ENCODE data around the gene CFAP46.
"Not testable (repeated sequence)": the region's sequence is repeated elsewhere in the genome, so short reads cannot be mapped to it uniquely, and the experiment has no call there.

Gene CFAP46

GRCh38 chr10:132828681-132829080, 113.7 kb downstream of the CFAP46 start:
- POLR2A ChIA-PET = no interaction called here
- H3K4me3 ChIP-seq (ENCODE audit: control insufficient read depth in 1 of 7, extremely low read depth in 1 of 7, insufficient read depth in 4 of 7, low read depth in 2 of 7, low read length in 6 of 7) = no peak overlapping the region
- peaks cover 3 to 31% (median 6%) of the 10 kb centered on the region in 5 experiments for H3K27me3 ChIP-seq (replicated peaks in 2 of 5; ENCODE audit: control insufficient read depth in 4 of 5, insufficient read depth in 5 of 5, low read length in 4 of 5)
- H3K27ac ChIP-seq (ENCODE audit: insufficient read depth in 1 of 2, low read depth in 1 of 2, low read length in 2 of 2, poor library complexity in 1 of 2, severe bottlenecking in 2 of 2) = no peak overlapping the region
- H3K36me3 ChIP-seq (ENCODE audit: control insufficient read depth in 4 of 4, insufficient read depth in 4 of 4, low read length in 3 of 4) = no peaks in the 10 kb centered on the region
- peaks cover 0 to 9% (median 0%) of the 10 kb centered on the region in 5 experiments for H3K9me3 ChIP-seq (ENCODE audit: control extremely low read depth in 1 of 5, control insufficient read depth in 4 of 5, insufficient read depth in 2 of 5, low read depth in 1 of 5, low read length in 4 of 5)
- CTCF ChIA-PET = interaction anchor here (0.9 to 1.0 kb wide), 2 partner anchors 75 to 92 kb away, joined by 3 read pairs; no protein-coding TSS in a partner anchor
- H3K4me1 ChIP-seq (ENCODE audit: control extremely low read depth in 1 of 4, control insufficient read depth in 4 of 4, insufficient read depth in 4 of 4, low read length in 3 of 4) = no peaks in the 10 kb centered on the region
- no peak for DNase-seq
- 97% methylated on average over 13 of the region's 20 CpGs for WGBS (ENCODE audit: insufficient coverage)

- H3K27me3 ChIP-seq (replicated peaks in 2 of 5; ENCODE audit: control insufficient read depth in 4 of 5, insufficient read depth in 5 of 5, low read length in 4 of 5) = peaks cover 0 to 26% (median 6%) of the 10 kb centered on the region in 5 experiments
- ChIA-PET POLR2A (no interaction called here), CTCF (no interaction called here)
- no peaks in the 10 kb centered on the region for H3K36me3 ChIP-seq (ENCODE audit: control insufficient read depth in 4 of 4, insufficient read depth in 4 of 4, low read length in 3 of 4)
- no peaks in the 10 kb centered on the region for H3K4me1 ChIP-seq (ENCODE audit: control extremely low read depth in 1 of 4, control insufficient read depth in 4 of 4, insufficient read depth in 4 of 4, low read length in 3 of 4)
- H3K4me3 ChIP-seq (ENCODE audit: control insufficient read depth in 1 of 7, extremely low read depth in 1 of 7, insufficient read depth in 4 of 7, low read depth in 2 of 7, low read length in 6 of 7) = no peak overlapping the region
- WGBS (ENCODE audit: insufficient coverage) = 93% methylated on average over 29 of the region's 29 CpGs
- H3K27ac ChIP-seq (ENCODE audit: insufficient read depth in 1 of 2, low read depth in 1 of 2, low read length in 2 of 2, poor library complexity in 1 of 2, severe bottlenecking in 2 of 2) = no peak overlapping the region
- no peak for DNase-seq
- peaks cover 0 to 9% (median 0%) of the 10 kb centered on the region in 5 experiments for H3K9me3 ChIP-seq (ENCODE audit: control extremely low read depth in 1 of 5, control insufficient read depth in 4 of 5, insufficient read depth in 2 of 5, low read depth in 1 of 5, low read length in 4 of 5)
Measured at GRCh38 chr10:132827861-132828539, 114.4 kb downstream of the CFAP46 start.

GRCh38 chr10:132827423-132827789, 115.0 kb downstream of the CFAP46 start:
- Histone ChIP-seq H3K4me3 (ENCODE audit: control insufficient read depth in 1 of 7, extremely low read depth in 1 of 7, insufficient read depth in 4 of 7, low read depth in 2 of 7, low read length in 6 of 7) (no peak overlapping the region), H3K9me3 (ENCODE audit: control extremely low read depth in 1 of 5, control insufficient read depth in 4 of 5, insufficient read depth in 2 of 5, low read depth in 1 of 5, low read length in 4 of 5) (peaks cover 0 to 11% (median 0%) of the 10 kb centered on the region in 5 experiments), H3K36me3 (ENCODE audit: control insufficient read depth in 4 of 4, insufficient read depth in 4 of 4, low read length in 3 of 4) (no peaks in the 10 kb centered on the region), H3K27ac (ENCODE audit: insufficient read depth in 1 of 2, low read depth in 1 of 2, low read length in 2 of 2, poor library complexity in 1 of 2, severe bottlenecking in 2 of 2) (no peak overlapping the region), H3K27me3 (replicated peaks in 2 of 5; ENCODE audit: control insufficient read depth in 4 of 5, insufficient read depth in 5 of 5, low read length in 4 of 5) (peaks cover 0 to 25% (median 6%) of the 10 kb centered on the region in 5 experiments), H3K4me1 (ENCODE audit: control extremely low read depth in 1 of 4, control insufficient read depth in 4 of 4, insufficient read depth in 4 of 4, low read length in 3 of 4) (no peaks in the 10 kb centered on the region)
- CTCF ChIA-PET = no interaction called here
- 91% methylated on average over 13 of the region's 13 CpGs for WGBS (ENCODE audit: insufficient coverage)
- no peak for DNase-seq
- POLR2A ChIA-PET = no interaction called here

DNA sequence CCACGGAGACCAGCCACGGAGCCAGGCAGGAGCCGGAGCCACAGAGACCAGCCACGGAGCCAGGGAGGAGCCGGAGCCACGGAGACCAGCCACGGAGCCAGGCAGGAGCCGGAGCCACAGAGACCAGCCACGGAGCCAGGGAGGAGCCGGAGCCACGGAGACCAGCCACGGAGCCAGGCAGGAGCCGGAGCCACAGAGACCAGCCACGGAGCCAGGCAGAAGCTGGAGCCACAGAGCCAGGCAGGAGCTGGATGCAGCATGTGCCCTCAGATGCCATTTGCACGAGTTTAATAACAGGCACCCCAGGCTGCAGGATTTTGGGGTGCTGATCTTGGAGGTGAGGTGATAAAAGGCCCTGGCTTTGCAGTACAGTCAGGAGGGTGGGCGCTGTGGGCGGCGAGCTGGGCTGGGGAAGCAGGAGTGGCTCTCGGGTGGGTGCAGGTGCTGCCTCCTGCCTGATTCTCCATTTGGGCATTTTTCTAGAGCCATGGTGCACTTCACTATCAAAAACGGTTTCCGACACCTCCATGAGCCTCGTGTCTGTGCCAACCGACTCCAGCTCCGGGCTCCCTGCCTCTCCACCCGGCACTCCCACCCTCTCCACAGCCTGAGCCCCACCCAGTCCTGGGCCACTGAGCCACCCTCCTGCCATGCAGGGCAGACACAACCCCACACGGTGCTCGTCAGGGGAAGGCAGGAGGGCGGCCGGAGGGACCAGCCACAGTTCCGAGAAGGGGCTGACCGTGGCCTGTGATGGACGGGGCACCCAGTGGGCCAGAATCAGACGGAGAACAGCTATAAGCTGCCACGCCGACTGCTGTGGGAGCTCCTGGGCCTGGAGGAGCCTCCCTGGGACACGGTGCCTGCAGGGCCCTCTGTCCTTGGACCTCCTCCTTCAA, 115.6 kb downstream of the CFAP46 start:
- ChIA-PET CTCF (no interaction called here), POLR2A (no interaction called here)
- peaks cover 0 to 12% (median 0%) of the 10 kb centered on the region in 5 experiments for H3K9me3 ChIP-seq (ENCODE audit: control extremely low read depth in 1 of 5, control insufficient read depth in 4 of 5, insufficient read depth in 2 of 5, low read depth in 1 of 5, low read length in 4 of 5)
- no peak overlapping the region for H3K27ac ChIP-seq (ENCODE audit: insufficient read depth in 1 of 2, low read depth in 1 of 2, low read length in 2 of 2, poor library complexity in 1 of 2, severe bottlenecking in 2 of 2)
- no peaks in the 10 kb centered on the region for H3K4me1 ChIP-seq (ENCODE audit: control extremely low read depth in 1 of 4, control insufficient read depth in 4 of 4, insufficient read depth in 4 of 4, low read length in 3 of 4)
- 97% methylated on average over 17 of the region's 36 CpGs for WGBS (ENCODE audit: insufficient coverage)
- no peaks in the 10 kb centered on the region for H3K36me3 ChIP-seq (ENCODE audit: control insufficient read depth in 4 of 4, insufficient read depth in 4 of 4, low read length in 3 of 4)
- peak in 1 of 3 donors; percentile 15 for DNase-seq
- H3K27me3 ChIP-seq (replicated peaks in 2 of 5; ENCODE audit: control insufficient read depth in 4 of 5, insufficient read depth in 5 of 5, low read length in 4 of 5) = peaks cover 0 to 20% (median 6%) of the 10 kb centered on the region in 5 experiments
- no peak overlapping the region for H3K4me3 ChIP-seq (ENCODE audit: control insufficient read depth in 1 of 7, extremely low read depth in 1 of 7, insufficient read depth in 4 of 7, low read depth in 2 of 7, low read length in 6 of 7)

- H3K9me3 ChIP-seq (ENCODE audit: control extremely low read depth in 1 of 5, control insufficient read depth in 4 of 5, insufficient read depth in 2 of 5, low read depth in 1 of 5, low read length in 4 of 5) = peaks cover 0 to 14% (median 0%) of the 10 kb centered on the region in 5 experiments
Measured at GRCh38 chr10:132825783-132826523, 116.4 kb downstream of the CFAP46 start.

DNA sequence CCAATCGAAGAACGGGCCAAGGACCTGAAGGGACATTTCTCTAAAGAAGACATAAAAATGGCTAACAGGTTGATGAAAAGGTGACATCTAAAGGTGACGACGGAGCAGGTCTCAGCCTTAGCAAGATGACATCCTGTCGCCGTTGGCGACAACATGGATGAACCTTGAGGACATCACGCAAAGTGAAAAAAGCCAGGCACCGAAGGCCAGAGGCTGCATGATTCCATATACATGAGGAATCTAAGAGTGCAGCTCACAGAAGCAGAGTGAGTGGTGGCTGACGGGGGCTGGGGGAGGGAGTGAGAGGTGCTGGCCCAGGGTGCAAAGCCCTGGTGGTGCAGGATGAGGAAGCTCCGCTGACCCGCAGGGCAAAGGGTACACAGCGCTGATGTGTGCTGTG, 122.3 kb downstream of the CFAP46 start:
- ChIA-PET CTCF (no interaction called here), POLR2A (no interaction called here)
- peaks cover 0 to 27% (median 7%) of the 10 kb centered on the region in 5 experiments for H3K27me3 ChIP-seq (replicated peaks in 2 of 5; ENCODE audit: control insufficient read depth in 4 of 5, insufficient read depth in 5 of 5, low read length in 4 of 5)
- H3K4me3 ChIP-seq (ENCODE audit: control insufficient read depth in 1 of 7, extremely low read depth in 1 of 7, insufficient read depth in 4 of 7, low read depth in 2 of 7, low read length in 6 of 7) = no peak overlapping the region
- no peaks in the 10 kb centered on the region for H3K36me3 ChIP-seq (ENCODE audit: control insufficient read depth in 4 of 4, insufficient read depth in 4 of 4, low read length in 3 of 4)
- no peaks in the 10 kb centered on the region for H3K4me1 ChIP-seq (ENCODE audit: control extremely low read depth in 1 of 4, control insufficient read depth in 4 of 4, insufficient read depth in 4 of 4, low read length in 3 of 4)
- peaks cover 0 to 6% (median 0%) of the 10 kb centered on the region in 5 experiments for H3K9me3 ChIP-seq (ENCODE audit: control extremely low read depth in 1 of 5, control insufficient read depth in 4 of 5, insufficient read depth in 2 of 5, low read depth in 1 of 5, low read length in 4 of 5)
- H3K27ac ChIP-seq (ENCODE audit: insufficient read depth in 1 of 2, low read depth in 1 of 2, low read length in 2 of 2, poor library complexity in 1 of 2, severe bottlenecking in 2 of 2) = no peak overlapping the region
- WGBS (ENCODE audit: insufficient coverage) = 91% methylated on average over 12 of the region's 13 CpGs
- no peak for DNase-seq

More at GRCh38 chr10:132825783-132826523, 116.4 kb downstream of the CFAP46 start:
- H3K4me1 ChIP-seq (ENCODE audit: control extremely low read depth in 1 of 4, control insufficient read depth in 4 of 4, insufficient read depth in 4 of 4, low read length in 3 of 4); H3K4me3 ChIP-seq (ENCODE audit: control insufficient read depth in 1 of 7, extremely low read depth in 1 of 7, insufficient read depth in 4 of 7, low read depth in 2 of 7, low read length in 6 of 7); H3K36me3 ChIP-seq (ENCODE audit: control insufficient read depth in 4 of 4, insufficient read depth in 4 of 4, low read length in 3 of 4); POLR2A ChIA-PET; H3K27ac ChIP-seq (ENCODE audit: insufficient read depth in 1 of 2, low read depth in 1 of 2, low read length in 2 of 2, poor library complexity in 1 of 2, severe bottlenecking in 2 of 2): not testable (repeated sequence)
- H3K27me3 ChIP-seq (replicated peaks in 2 of 5; ENCODE audit: control insufficient read depth in 4 of 5, insufficient read depth in 5 of 5, low read length in 4 of 5) = peaks cover 0 to 12% (median 3%) of the 10 kb centered on the region in 5 experiments
- CTCF ChIA-PET = interaction anchor here (0.9 kb wide), 1 partner anchor 9 kb away, joined by 3 read pairs; no protein-coding TSS in a partner anchor
- WGBS (ENCODE audit: insufficient coverage) = 88% methylated on average over 32 of the region's 34 CpGs
- DNase-seq = peak in 2 of 3 donors; percentile 19 to 28

Measured in common myeloid progenitor, CD34-positive (primary cell).